K562 (cell line): Measurements from ENCODE around the gene POLR3E. TPM values are rescaled to one million over a fixed set of nuclear protein-coding genes. Genes with fewer than 3 reads are reported as not detected.

Experiments
- FOXK1 ChIP-seq: sonication (generic); formaldehyde crosslinking; IDR thresholded peaks from 2 replicates; pipeline ENCODE4 v1.8.0; 2022; ENCODE audit warnings: missing genetic modification reagents, mild to moderate bottlenecking, borderline replicate concordance
- HDAC2 ChIP-seq: fragments of 450-650 bp; IDR thresholded peaks from 2 replicates; pipeline ENCODE4 v1.6.1; 2016; ENCODE audit warnings: mild to moderate bottlenecking
- SRSF7 ChIP-seq: fragments of 200-400 bp; formaldehyde crosslinking; optimal IDR thresholded peaks from 2 replicates; pipeline ENCODE3; 2017; ENCODE audit warnings: mild to moderate bottlenecking, low read depth, low read length
- STAT5B ChIP-seq: fragments of 250-450 bp; sonication (Bioruptor Pico); IDR thresholded peaks from 2 replicates; pipeline ENCODE4 v1.8.0; 2021; ENCODE audit warnings: mild to moderate bottlenecking, inconsistent platforms
- TAL1 ChIP-seq: fragments of 450-650 bp; IDR thresholded peaks from 2 replicates; pipeline ENCODE4 v1.6.1; 2016; ENCODE audit warnings: mild to moderate bottlenecking
- ZBTB1 ChIP-seq: sonication (generic); formaldehyde crosslinking; IDR thresholded peaks from 2 replicates; pipeline ENCODE4 v1.8.1; 2023; ENCODE audit warnings: missing genetic modification reagents, low read depth, mild to moderate bottlenecking, borderline replicate concordance
- ZBTB7A ChIP-seq: IDR thresholded peaks from 2 replicates; pipeline ENCODE4 v1.6.1; 2011; ENCODE audit warnings: low read depth, mild to moderate bottlenecking, low read length, moderate library complexity, borderline replicate concordance; ENCODE audit not compliant: control insufficient read depth
- ZNF165 ChIP-seq: fragments of 250-450 bp; sonication (Bioruptor Pico); IDR thresholded peaks from 2 replicates; pipeline ENCODE4 v1.4.0; 2020; ENCODE audit warnings: borderline replicate concordance
- ZNF507 ChIP-seq: conservative IDR thresholded peaks from 2 replicates; pipeline ENCODE4 v1.6.1; 2017; ENCODE audit warnings: missing genetic modification characterization, missing compliant biosample characterization
- polyA plus RNA-seq, 8 experiments: library from polyadenylated mRNA; depleted of rRNA in 4 of 8; stranded (reverse) in 5 of 8; unstranded in 3 of 8; fragments of >200 nt; fragmentation: Nextera tagmentation in 2 of 8; fragmentation: Illumina TruSeq in 1 of 8; extraction: Ambion mirVana in 2 of 8; extraction: Trizol in 1 of 8; gene quantifications; 2 replicates each; pipeline versions ENCODE4 v1.2.1 to v1.2.3, GENCODE V29; 2011 to 2014; ENCODE audit warnings: inconsistent platforms in 1 of 8, missing spikeins in 1 of 8
- total RNA-seq, 7 experiments: library from RNA; depleted of rRNA in 6 of 7; stranded (reverse); fragments of >200 nt in 6 of 7; fragmentation: Illumina TruSeq in 2 of 7; extraction: Trizol in 2 of 7; gene quantifications; 2 replicates each; pipeline versions ENCODE4 v1.2.1 to v1.2.3, GENCODE V29; 2011 to 2021; ENCODE audit warnings: low replicate concordance in 1 of 7
- TF ChIP-seq, protein P1 (sequence below), 3 experiments: IDR thresholded peaks in 2 of 3; conservative IDR thresholded peaks in 1 of 3; 2 replicates each; pipeline ENCODE4 v1.5.1; 2011 to 2012; ENCODE audit warnings: low read length in 3 of 3, mild to moderate bottlenecking in 3 of 3, control low read depth in 2 of 3, improper control_type of control experiment in 1 of 3, inconsistent platforms in 1 of 3, low read depth in 1 of 3, mixed read lengths in 1 of 3, moderate library complexity in 1 of 3; ENCODE audit not compliant: insufficient read depth in 2 of 3
- TF ChIP-seq, protein P2 (sequence below): sonication (generic); formaldehyde crosslinking; IDR thresholded peaks from 2 replicates; pipeline ENCODE4 v1.8.1; 2022; ENCODE audit warnings: missing genetic modification reagents
- TF ChIP-seq, protein P3 (sequence below), 3 experiments: fragments of 200-800 bp in 1 of 3; sonication (Bioruptor generic) in 1 of 3; sonication (generic) in 1 of 3; formaldehyde crosslinking in 1 of 3; IDR thresholded peaks; 2 replicates each; pipeline versions ENCODE4 v1.6.1 to v1.8.0; 2016 to 2022; ENCODE audit warnings: mild to moderate bottlenecking in 2 of 3, missing compliant biosample characterization in 2 of 3, missing genetic modification characterization in 2 of 3, missing genetic modification reagents in 1 of 3
- TF ChIP-seq, protein P4 (sequence below): IDR thresholded peaks from 3 replicates; pipeline ENCODE4 v1.6.1; 2011; ENCODE audit warnings: borderline replicate concordance, mild to moderate bottlenecking, moderate library complexity; ENCODE audit not compliant: insufficient read length; ENCODE audit errors: extremely low read depth
- TF ChIP-seq, protein P5 (sequence below), 2 experiments: fragments of 150-350 bp in 1 of 2; IDR thresholded peaks; 2 replicates each; pipeline ENCODE4 v1.6.1; 2012 to 2016; ENCODE audit warnings: low read depth in 2 of 2, low read length in 2 of 2, mild to moderate bottlenecking in 1 of 2, moderate library complexity in 1 of 2

Gene POLR3E
- total and polyA plus RNA-seq, 9 of the 15 experiments (the other 6 are each of a cell fraction or from before 2014, with no cell fraction given), result 17.7 to 151 (median 82.6) TPM

DNA sequence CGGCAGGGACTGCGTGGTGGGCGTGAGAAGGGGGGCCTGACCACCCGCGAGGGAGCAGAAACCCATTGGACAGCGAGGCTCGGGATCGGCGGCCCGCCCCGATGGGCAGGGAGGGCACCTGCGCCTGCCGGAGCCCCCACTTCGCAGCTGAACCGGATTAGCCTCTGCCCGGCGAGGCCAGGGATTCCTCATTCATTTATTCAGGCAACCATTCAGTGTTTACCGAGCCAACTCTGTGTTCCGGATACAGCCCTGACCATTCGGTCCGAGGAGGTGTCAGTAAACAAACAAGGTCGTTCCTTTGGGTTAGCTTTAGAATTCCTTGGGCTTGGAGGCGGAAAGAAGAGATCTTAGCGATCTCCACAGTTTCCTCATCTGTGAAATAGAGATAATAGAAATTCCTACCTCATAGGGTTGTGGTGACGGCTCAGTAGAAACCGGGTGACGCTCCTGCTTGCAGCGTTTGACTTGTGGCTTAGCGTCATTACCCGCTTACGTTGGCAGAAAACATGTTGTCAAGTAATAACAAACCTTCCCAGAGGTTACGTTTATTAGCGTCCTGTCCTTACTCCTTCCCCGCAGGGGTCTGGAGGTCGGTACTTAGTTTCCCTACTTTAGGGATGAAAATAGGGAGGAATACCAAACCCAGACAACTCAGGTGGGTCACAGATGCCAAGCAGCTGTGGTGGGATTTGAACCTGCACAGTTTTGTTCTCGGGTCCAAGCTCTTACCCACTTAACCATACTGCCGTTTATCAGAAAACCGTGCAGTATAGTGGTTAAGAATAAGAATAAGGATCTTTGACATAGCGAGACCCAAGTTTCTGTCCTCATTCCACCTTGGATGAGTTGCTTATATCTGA is 893 bp downstream of the POLR3E start (continued):
- TF ChIP-seq, protein P1, sequence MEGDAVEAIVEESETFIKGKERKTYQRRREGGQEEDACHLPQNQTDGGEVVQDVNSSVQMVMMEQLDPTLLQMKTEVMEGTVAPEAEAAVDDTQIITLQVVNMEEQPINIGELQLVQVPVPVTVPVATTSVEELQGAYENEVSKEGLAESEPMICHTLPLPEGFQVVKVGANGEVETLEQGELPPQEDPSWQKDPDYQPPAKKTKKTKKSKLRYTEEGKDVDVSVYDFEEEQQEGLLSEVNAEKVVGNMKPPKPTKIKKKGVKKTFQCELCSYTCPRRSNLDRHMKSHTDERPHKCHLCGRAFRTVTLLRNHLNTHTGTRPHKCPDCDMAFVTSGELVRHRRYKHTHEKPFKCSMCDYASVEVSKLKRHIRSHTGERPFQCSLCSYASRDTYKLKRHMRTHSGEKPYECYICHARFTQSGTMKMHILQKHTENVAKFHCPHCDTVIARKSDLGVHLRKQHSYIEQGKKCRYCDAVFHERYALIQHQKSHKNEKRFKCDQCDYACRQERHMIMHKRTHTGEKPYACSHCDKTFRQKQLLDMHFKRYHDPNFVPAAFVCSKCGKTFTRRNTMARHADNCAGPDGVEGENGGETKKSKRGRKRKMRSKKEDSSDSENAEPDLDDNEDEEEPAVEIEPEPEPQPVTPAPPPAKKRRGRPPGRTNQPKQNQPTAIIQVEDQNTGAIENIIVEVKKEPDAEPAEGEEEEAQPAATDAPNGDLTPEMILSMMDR (IDR thresholded peaks at IDR 0.05 in 2 of 3, conservative IDR thresholded peaks at IDR 0.05 in 1 of 3; ENCODE audit: insufficient read depth in 2 of 3, low read depth in 1 of 3, low read length in 3 of 3), result no peak
- no peak for TF ChIP-seq ZNF507
- TF ChIP-seq, protein P2, sequence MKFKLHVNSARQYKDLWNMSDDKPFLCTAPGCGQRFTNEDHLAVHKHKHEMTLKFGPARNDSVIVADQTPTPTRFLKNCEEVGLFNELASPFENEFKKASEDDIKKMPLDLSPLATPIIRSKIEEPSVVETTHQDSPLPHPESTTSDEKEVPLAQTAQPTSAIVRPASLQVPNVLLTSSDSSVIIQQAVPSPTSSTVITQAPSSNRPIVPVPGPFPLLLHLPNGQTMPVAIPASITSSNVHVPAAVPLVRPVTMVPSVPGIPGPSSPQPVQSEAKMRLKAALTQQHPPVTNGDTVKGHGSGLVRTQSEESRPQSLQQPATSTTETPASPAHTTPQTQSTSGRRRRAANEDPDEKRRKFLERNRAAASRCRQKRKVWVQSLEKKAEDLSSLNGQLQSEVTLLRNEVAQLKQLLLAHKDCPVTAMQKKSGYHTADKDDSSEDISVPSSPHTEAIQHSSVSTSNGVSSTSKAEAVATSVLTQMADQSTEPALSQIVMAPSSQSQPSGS (CRISPR knock-in tag), result no peak
- TF ChIP-seq STAT5B (CRISPR knock-in tag), result no peak
- TF ChIP-seq HDAC2, result peak; percentile 28; the same call in 1 of the 2 replicates
- TF ChIP-seq ZNF165 (CRISPR knock-in tag), result no peak
- TF ChIP-seq, protein P3, sequence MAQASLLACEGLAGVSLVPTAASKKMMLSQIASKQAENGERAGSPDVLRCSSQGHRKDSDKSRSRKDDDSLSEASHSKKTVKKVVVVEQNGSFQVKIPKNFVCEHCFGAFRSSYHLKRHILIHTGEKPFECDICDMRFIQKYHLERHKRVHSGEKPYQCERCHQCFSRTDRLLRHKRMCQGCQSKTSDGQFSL (CRISPR knock-in tag; IDR thresholded peaks at IDR 0.05), result no peak
- TF ChIP-seq, protein P3 (tag; IDR thresholded peaks at IDR 0.05), result no peak
- TF ChIP-seq SRSF7, result no peak
- TF ChIP-seq, protein P4, sequence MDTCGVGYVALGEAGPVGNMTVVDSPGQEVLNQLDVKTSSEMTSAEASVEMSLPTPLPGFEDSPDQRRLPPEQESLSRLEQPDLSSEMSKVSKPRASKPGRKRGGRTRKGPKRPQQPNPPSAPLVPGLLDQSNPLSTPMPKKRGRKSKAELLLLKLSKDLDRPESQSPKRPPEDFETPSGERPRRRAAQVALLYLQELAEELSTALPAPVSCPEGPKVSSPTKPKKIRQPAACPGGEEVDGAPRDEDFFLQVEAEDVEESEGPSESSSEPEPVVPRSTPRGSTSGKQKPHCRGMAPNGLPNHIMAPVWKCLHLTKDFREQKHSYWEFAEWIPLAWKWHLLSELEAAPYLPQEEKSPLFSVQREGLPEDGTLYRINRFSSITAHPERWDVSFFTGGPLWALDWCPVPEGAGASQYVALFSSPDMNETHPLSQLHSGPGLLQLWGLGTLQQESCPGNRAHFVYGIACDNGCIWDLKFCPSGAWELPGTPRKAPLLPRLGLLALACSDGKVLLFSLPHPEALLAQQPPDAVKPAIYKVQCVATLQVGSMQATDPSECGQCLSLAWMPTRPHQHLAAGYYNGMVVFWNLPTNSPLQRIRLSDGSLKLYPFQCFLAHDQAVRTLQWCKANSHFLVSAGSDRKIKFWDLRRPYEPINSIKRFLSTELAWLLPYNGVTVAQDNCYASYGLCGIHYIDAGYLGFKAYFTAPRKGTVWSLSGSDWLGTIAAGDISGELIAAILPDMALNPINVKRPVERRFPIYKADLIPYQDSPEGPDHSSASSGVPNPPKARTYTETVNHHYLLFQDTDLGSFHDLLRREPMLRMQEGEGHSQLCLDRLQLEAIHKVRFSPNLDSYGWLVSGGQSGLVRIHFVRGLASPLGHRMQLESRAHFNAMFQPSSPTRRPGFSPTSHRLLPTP, result peak; percentile 95
- no peak for TF ChIP-seq FOXK1 (CRISPR knock-in tag)
- TF ChIP-seq, protein P5, sequence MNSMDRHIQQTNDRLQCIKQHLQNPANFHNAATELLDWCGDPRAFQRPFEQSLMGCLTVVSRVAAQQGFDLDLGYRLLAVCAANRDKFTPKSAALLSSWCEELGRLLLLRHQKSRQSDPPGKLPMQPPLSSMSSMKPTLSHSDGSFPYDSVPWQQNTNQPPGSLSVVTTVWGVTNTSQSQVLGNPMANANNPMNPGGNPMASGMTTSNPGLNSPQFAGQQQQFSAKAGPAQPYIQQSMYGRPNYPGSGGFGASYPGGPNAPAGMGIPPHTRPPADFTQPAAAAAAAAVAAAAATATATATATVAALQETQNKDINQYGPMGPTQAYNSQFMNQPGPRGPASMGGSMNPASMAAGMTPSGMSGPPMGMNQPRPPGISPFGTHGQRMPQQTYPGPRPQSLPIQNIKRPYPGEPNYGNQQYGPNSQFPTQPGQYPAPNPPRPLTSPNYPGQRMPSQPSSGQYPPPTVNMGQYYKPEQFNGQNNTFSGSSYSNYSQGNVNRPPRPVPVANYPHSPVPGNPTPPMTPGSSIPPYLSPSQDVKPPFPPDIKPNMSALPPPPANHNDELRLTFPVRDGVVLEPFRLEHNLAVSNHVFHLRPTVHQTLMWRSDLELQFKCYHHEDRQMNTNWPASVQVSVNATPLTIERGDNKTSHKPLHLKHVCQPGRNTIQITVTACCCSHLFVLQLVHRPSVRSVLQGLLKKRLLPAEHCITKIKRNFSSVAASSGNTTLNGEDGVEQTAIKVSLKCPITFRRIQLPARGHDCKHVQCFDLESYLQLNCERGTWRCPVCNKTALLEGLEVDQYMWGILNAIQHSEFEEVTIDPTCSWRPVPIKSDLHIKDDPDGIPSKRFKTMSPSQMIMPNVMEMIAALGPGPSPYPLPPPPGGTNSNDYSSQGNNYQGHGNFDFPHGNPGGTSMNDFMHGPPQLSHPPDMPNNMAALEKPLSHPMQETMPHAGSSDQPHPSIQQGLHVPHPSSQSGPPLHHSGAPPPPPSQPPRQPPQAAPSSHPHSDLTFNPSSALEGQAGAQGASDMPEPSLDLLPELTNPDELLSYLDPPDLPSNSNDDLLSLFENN (IDR thresholded peaks at IDR 0.05; ENCODE audit: low read depth in 2 of 2, low read length in 2 of 2), result no peak
- peak; percentile 24; the same call in 1 of the 2 replicates for TF ChIP-seq ZBTB1 (CRISPR knock-in tag)
- 0 out of 2 replicates have a peak, but pooled peaks have one; percentile 6 for TF ChIP-seq TAL1
- peak; percentile 37; the same call in 1 of the 2 replicates for TF ChIP-seq ZBTB7A
